H9 (cell line): ENCODE data around the gene TMEM178B. TPM values are rescaled to one million over a fixed set of nuclear protein-coding genes. Genes with fewer than 3 reads are reported as not detected.

Experiments used
- DNase-seq: peaks from one replicate; pipeline ENCODE4 v3.0.0-alpha.2; 2017
- H2AFZ ChIP-seq: one replicate; pipeline ENCODE4 v1.6.1; 2013; ENCODE audit warnings: mild to moderate bottlenecking, low read length, control low read depth, moderate library complexity
- H2AK5ac ChIP-seq: 2 replicates; pipeline ENCODE4 v1.6.1; 2013; ENCODE audit warnings: low read length, control low read depth, mixed read lengths; ENCODE audit not compliant: insufficient read length
- H2BK120ac ChIP-seq: one replicate; pipeline ENCODE4 v1.6.1; 2013; ENCODE audit warnings: low read depth, mild to moderate bottlenecking, low read length, control low read depth, inconsistent platforms; ENCODE audit not compliant: poor library complexity, severe bottlenecking
- H2BK12ac ChIP-seq: 2 replicates; pipeline ENCODE4 v1.6.1; 2013; ENCODE audit warnings: low read length, control low read depth, mixed read lengths, low read depth; ENCODE audit not compliant: insufficient read length
- H2BK15ac ChIP-seq: 2 replicates; pipeline ENCODE4 v1.6.1; 2013; ENCODE audit warnings: low read depth, low read length, control low read depth
- H2BK20ac ChIP-seq: one replicate; pipeline ENCODE4 v1.6.1; 2013; ENCODE audit warnings: low read depth, mild to moderate bottlenecking, low read length, control low read depth, inconsistent platforms; ENCODE audit not compliant: poor library complexity, severe bottlenecking
- H2BK5ac ChIP-seq: 2 replicates; pipeline ENCODE4 v1.6.1; 2013; ENCODE audit warnings: low read length, control low read depth, mixed read lengths; ENCODE audit not compliant: insufficient read length
- H3K14ac ChIP-seq: 2 replicates; pipeline ENCODE4 v1.6.1; 2013; ENCODE audit warnings: low read length, control low read depth; ENCODE audit not compliant: insufficient read depth
- H3K18ac ChIP-seq: 2 replicates; pipeline ENCODE4 v1.6.1; 2013; ENCODE audit warnings: low read depth, mild to moderate bottlenecking, mixed read lengths, low read length, control low read depth; ENCODE audit not compliant: insufficient read length
- H3K23ac ChIP-seq: 2 replicates; pipeline ENCODE4 v1.6.1; 2013; ENCODE audit warnings: low read length, control low read depth, mixed read lengths, low read depth; ENCODE audit not compliant: insufficient read length
- H3K23me2 ChIP-seq: 2 replicates; pipeline ENCODE4 v1.6.1; 2013; ENCODE audit warnings: low read depth, mild to moderate bottlenecking, mixed read lengths, low read length, control low read depth; ENCODE audit not compliant: insufficient read length, poor library complexity, severe bottlenecking
- H3K27ac ChIP-seq: 2 replicates; pipeline ENCODE4 v1.5.1; 2013; ENCODE audit warnings: low read length, control low read depth, mixed read lengths, low read depth; ENCODE audit not compliant: insufficient read length
- H3K27me3 ChIP-seq: 2 replicates; pipeline ENCODE4 v1.6.1; 2013; ENCODE audit warnings: low read length, control low read depth, inconsistent platforms; ENCODE audit not compliant: insufficient read depth
- H3K4ac ChIP-seq: 2 replicates; pipeline ENCODE4 v1.6.1; 2013; ENCODE audit warnings: low read depth, mild to moderate bottlenecking, control low read depth, inconsistent platforms, low read length, moderate library complexity
- H3K4me1 ChIP-seq: 2 replicates; pipeline ENCODE4 v1.6.1; 2013; ENCODE audit warnings: low read length, control low read depth, inconsistent platforms; ENCODE audit not compliant: insufficient read depth
- H3K4me2 ChIP-seq: 2 replicates; pipeline ENCODE4 v1.6.1; 2013; ENCODE audit warnings: low read length, control low read depth, mixed read lengths; ENCODE audit not compliant: insufficient read length, insufficient read depth
- H3K56ac ChIP-seq: 2 replicates; pipeline ENCODE4 v1.6.1; 2013; ENCODE audit warnings: low read depth, mild to moderate bottlenecking, mixed read lengths, low read length, control low read depth; ENCODE audit not compliant: insufficient read length
- H3K79me1 ChIP-seq: 2 replicates; pipeline ENCODE4 v1.6.1; 2013; ENCODE audit warnings: low read depth, mild to moderate bottlenecking, moderate library complexity, low read length, control low read depth, inconsistent platforms; ENCODE audit not compliant: insufficient read depth, poor library complexity, severe bottlenecking
- H3K79me2 ChIP-seq: 2 replicates; pipeline ENCODE4 v1.6.1; 2013; ENCODE audit warnings: low read length, control low read depth, inconsistent platforms; ENCODE audit not compliant: insufficient read depth
- H3K9ac ChIP-seq: 2 replicates; pipeline ENCODE4 v1.6.1; 2013; ENCODE audit warnings: low read length, control low read depth, mixed read lengths; ENCODE audit not compliant: insufficient read length; ENCODE audit errors: extremely low read depth
- H3K9me3 ChIP-seq: one replicate; pipeline ENCODE4 v1.6.1; 2013; ENCODE audit warnings: low read depth, low read length, inconsistent platforms; ENCODE audit not compliant: control insufficient read depth
- H3T11ph ChIP-seq: one replicate; pipeline ENCODE4 v1.6.1; 2013; ENCODE audit warnings: mild to moderate bottlenecking, low read length, control low read depth, inconsistent platforms
- H4K20me1 ChIP-seq: one replicate; pipeline ENCODE4 v1.6.1; 2013; ENCODE audit not compliant: control insufficient read depth, insufficient read length, insufficient read depth
- H4K5ac ChIP-seq: 2 replicates; pipeline ENCODE4 v1.6.1; 2013; ENCODE audit warnings: low read depth, mild to moderate bottlenecking, mixed read lengths, low read length, control low read depth; ENCODE audit not compliant: insufficient read length
- H4K8ac ChIP-seq: replicated peaks from 2 replicates; pipeline ENCODE4 v1.6.1; 2013; ENCODE audit warnings: low read length, control low read depth, mixed read lengths, low read depth; ENCODE audit not compliant: insufficient read length
- H4K91ac ChIP-seq: 2 replicates; pipeline ENCODE4 v1.6.1; 2013; ENCODE audit warnings: low read depth, mild to moderate bottlenecking, moderate library complexity, mixed read lengths, low read length, control low read depth; ENCODE audit not compliant: insufficient read length
- H3K27ac Mint-ChIP-seq, 3 experiments: 2 replicates in 2 of 3; 3 replicates in 1 of 3; pipeline ENCODE4 v1.8.0; 2020 to 2021; ENCODE audit warnings: mixed read lengths in 3 of 3, mild to moderate bottlenecking in 1 of 3, moderate library complexity in 1 of 3
- H3K27me3 Mint-ChIP-seq: 2 replicates; pipeline ENCODE4 v1.8.0; 2021; ENCODE audit warnings: low read depth, mild to moderate bottlenecking, moderate library complexity, mixed read lengths
- H3K36me3 Mint-ChIP-seq, 3 experiments: 2 replicates in 2 of 3; 3 replicates in 1 of 3; pipeline ENCODE4 v1.8.0; 2020 to 2021; ENCODE audit warnings: low read depth in 3 of 3, mixed read lengths in 3 of 3; ENCODE audit not compliant: insufficient read depth in 1 of 3
- H3K4me1 Mint-ChIP-seq, 2 experiments: 2 replicates each; pipeline ENCODE4 v1.8.0; 2020; ENCODE audit warnings: mixed read lengths in 2 of 2
- H3K4me3 Mint-ChIP-seq, 2 experiments: 2 replicates in 1 of 2; 3 replicates in 1 of 2; pipeline ENCODE4 v1.8.0; 2020 to 2021; ENCODE audit warnings: mild to moderate bottlenecking in 2 of 2, mixed read lengths in 2 of 2, moderate library complexity in 1 of 2
- H3K9me3 Mint-ChIP-seq, 2 experiments: 2 replicates in 1 of 2; 3 replicates in 1 of 2; pipeline ENCODE4 v1.8.0; 2020; ENCODE audit warnings: mild to moderate bottlenecking in 2 of 2, mixed read lengths in 2 of 2, moderate library complexity in 1 of 2
- WGBS: extraction: QIAGEN DNeasy Blood & Tissue Kit; methylation state at CpG from one replicate; pipeline ENCODE4 v1.1.7; 2013; ENCODE audit warnings: missing lambda C conversion rate, low lambda C conversion rate, mixed read lengths; ENCODE audit not compliant: insufficient read length; ENCODE audit errors: extremely low coverage; 5-methylcytosine and 5-hydroxymethylcytosine counted together
- total RNA-seq: library from RNA; stranded (reverse); gene quantifications from 2 replicates; pipeline ENCODE4 v1.2.1, GENCODE V29; 2021
- TF ChIP-seq, protein P1 (sequence below): fragments of 200-600 bp; sonication (generic); conservative IDR thresholded peaks from 3 replicates; pipeline ENCODE4 v1.8.0; 2021; ENCODE audit warnings: antibody characterized with exemption, mild to moderate bottlenecking

The TMEM178B gene
- total RNA-seq, 1 experiment from 2014 or later, result 11.3 TPM

DNA sequence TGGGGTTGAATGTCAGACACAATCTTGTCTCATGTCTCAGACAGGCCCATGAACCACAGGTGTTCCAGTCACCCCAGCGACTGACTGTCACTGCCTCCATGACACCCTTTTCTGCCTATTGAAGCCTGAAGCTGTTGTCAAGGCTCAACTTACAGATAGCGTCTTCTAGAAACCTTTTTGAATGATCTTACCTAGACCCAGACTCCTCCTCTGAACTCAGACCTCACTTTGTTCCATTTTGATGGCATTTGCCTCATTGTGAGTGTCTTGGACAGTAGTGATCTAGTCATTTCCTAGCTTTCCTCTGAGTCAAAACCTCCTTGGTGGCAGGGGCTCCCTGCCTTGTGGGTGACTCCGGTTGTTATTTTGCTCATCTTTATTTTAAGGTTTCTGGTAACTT is 379.0 kb downstream of the TMEM178B start:
- Mint-ChIP-seq H3K4me3 (no peak overlapping the region), H3K4me1 (no peaks in the 10 kb centered on the region), H3K9me3 (no peaks in the 10 kb centered on the region), H3K36me3 (no peaks in the 10 kb centered on the region; a peak in 1 of 7 replicates), H3K27ac (no peak overlapping the region), H3K27me3 (no peaks in the 10 kb centered on the region)
- Histone ChIP-seq H3K27ac (no peak overlapping the region), H3K4me1 (no peaks in the 10 kb centered on the region), H4K5ac (no peak overlapping the region), H3K79me1 (no peaks in the 10 kb centered on the region), H3K27me3 (no peaks in the 10 kb centered on the region), H3K56ac (no peak overlapping the region), H3T11ph (no peak overlapping the region), H2BK20ac (no peak overlapping the region), H3K79me2 (no peaks in the 10 kb centered on the region), H2AK5ac (no peak overlapping the region), H3K9ac (no peak overlapping the region), H4K20me1 (no peaks in the 10 kb centered on the region), H2AFZ (no peak overlapping the region), H3K23ac (no peak overlapping the region), H3K14ac (no peak overlapping the region), H2BK15ac (no peak overlapping the region), H3K4me2 (no peak overlapping the region), H2BK12ac (no peak overlapping the region), H3K18ac (no peak overlapping the region), H3K9me3 (no peaks in the 10 kb centered on the region), H4K91ac (no peak overlapping the region), H2BK5ac (no peak overlapping the region), H2BK120ac (no peak overlapping the region), H3K23me2 (no peaks in the 10 kb centered on the region), H4K8ac (no peak overlapping the region), H3K4ac (no peak overlapping the region)
- no peak for DNase-seq
- TF ChIP-seq, protein P1, sequence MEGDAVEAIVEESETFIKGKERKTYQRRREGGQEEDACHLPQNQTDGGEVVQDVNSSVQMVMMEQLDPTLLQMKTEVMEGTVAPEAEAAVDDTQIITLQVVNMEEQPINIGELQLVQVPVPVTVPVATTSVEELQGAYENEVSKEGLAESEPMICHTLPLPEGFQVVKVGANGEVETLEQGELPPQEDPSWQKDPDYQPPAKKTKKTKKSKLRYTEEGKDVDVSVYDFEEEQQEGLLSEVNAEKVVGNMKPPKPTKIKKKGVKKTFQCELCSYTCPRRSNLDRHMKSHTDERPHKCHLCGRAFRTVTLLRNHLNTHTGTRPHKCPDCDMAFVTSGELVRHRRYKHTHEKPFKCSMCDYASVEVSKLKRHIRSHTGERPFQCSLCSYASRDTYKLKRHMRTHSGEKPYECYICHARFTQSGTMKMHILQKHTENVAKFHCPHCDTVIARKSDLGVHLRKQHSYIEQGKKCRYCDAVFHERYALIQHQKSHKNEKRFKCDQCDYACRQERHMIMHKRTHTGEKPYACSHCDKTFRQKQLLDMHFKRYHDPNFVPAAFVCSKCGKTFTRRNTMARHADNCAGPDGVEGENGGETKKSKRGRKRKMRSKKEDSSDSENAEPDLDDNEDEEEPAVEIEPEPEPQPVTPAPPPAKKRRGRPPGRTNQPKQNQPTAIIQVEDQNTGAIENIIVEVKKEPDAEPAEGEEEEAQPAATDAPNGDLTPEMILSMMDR, result no peak
- no CpG with 5 or more reads among the region's 3 CpGs for WGBS
